ENCODE data around the gene DPM1. TPM values are rescaled to one million over a fixed set of nuclear protein-coding genes. Genes with fewer than 3 reads are reported as not detected.
A peak's percentile ranks its signal among the peaks of the same experiment; 100 is the strongest.

Gene DPM1
- total RNA-seq, 4 donors from 2014 or later, result 3.2 to 42.9 (median 38.4) TPM

- Histone ChIP-seq H3K36me3 (no peaks in the 10 kb centered on the region), H3K27ac (no peak overlapping the region), H3K4me3 (no peak overlapping the region), H3K27me3 (no peaks in the 10 kb centered on the region), H3K9me3 (no peaks in the 10 kb centered on the region), H3K4me1 (no peaks in the 10 kb centered on the region)
- in situ Hi-C loops (cut with MboI; ENCODE audit: low pct_ligation_motif_present in 1 of 4, low pct_unique_long_range_greater_than_20kb in 1 of 4, low sequenced_read_pairs in 3 of 4) (no loop called here), intact Hi-C loops (cut with DNase I; ENCODE audit: low total_unique reads) (no loop called here)
- DNase-seq, result no peak
- WGBS, 2 donors (ENCODE audit: low coverage in 1 of 2), result 85 to 86% methylated on average over 5 to 9 of the region's 9 CpGs
- TF ChIP-seq CTCF (IDR thresholded peaks at IDR 0.05), result no peak
- no peak for TF ChIP-seq EP300 (IDR thresholded peaks at IDR 0.05; ENCODE audit: low read depth)
- TF ChIP-seq POLR2A (IDR thresholded peaks at IDR 0.05), result no peak
- no peak for TF ChIP-seq POLR2AphosphoS5 (IDR thresholded peaks at IDR 0.05)
Observed at GRCh38 chr20:50968289-50968688, 10.0 kb upstream of the DPM1 start.

GRCh38 chr20:50967586-50967985, 9.3 kb upstream of the DPM1 start:
- Histone ChIP-seq H3K27ac (no peak overlapping the region), H3K4me3 (no peak overlapping the region), H3K4me1 (no peaks in the 10 kb centered on the region), H3K36me3 (no peaks in the 10 kb centered on the region), H3K9me3 (no peaks in the 10 kb centered on the region), H3K27me3 (no peaks in the 10 kb centered on the region)
- WGBS, 2 donors (ENCODE audit: low coverage in 1 of 2), result 49% methylated on average over 7 of the region's 7 CpGs; no CpG with 5 or more reads in 1 of the 2 donors
- intact Hi-C loops (cut with DNase I; ENCODE audit: low total_unique reads) (no loop called here), in situ Hi-C loops (cut with MboI; ENCODE audit: low pct_ligation_motif_present in 1 of 4, low pct_unique_long_range_greater_than_20kb in 1 of 4, low sequenced_read_pairs in 3 of 4) (no loop called here)
- TF ChIP-seq POLR2AphosphoS5 (IDR thresholded peaks at IDR 0.05) (no peak), EP300 (IDR thresholded peaks at IDR 0.05; ENCODE audit: low read depth) (no peak), POLR2A (IDR thresholded peaks at IDR 0.05) (no peak), CTCF (IDR thresholded peaks at IDR 0.05) (no peak)
- DNase-seq, result no peak

- no peaks in the 10 kb centered on the region for H3K27me3 ChIP-seq
- intact Hi-C loops (cut with DNase I; ENCODE audit: low total_unique reads), result no loop called here
- no peaks in the 10 kb centered on the region for H3K9me3 ChIP-seq
- TF ChIP-seq POLR2AphosphoS5 (IDR thresholded peaks at IDR 0.05) (no peak), CTCF (IDR thresholded peaks at IDR 0.05) (no peak), POLR2A (IDR thresholded peaks at IDR 0.05) (no peak), EP300 (IDR thresholded peaks at IDR 0.05; ENCODE audit: low read depth) (no peak)
- peak overlapping the region in 3 of 4 donors; percentile 83 to 93 (median 90) for H3K27ac ChIP-seq
- H3K36me3 ChIP-seq, result no peaks in the 10 kb centered on the region
- in situ Hi-C loops (cut with MboI; ENCODE audit: low pct_ligation_motif_present in 1 of 4, low pct_unique_long_range_greater_than_20kb in 1 of 4, low sequenced_read_pairs in 3 of 4), result no loop called here
- peaks cover 10 to 39% (median 28%) of the 10 kb centered on the region in 4 donors for H3K4me1 ChIP-seq
- no peak for DNase-seq
- 79 to 89% methylated on average over 1 to 25 of the region's 25 CpGs for WGBS, 2 donors (ENCODE audit: low coverage in 1 of 2)
- peak overlapping the region; percentile 60 to 92 (median 82) for H3K4me3 ChIP-seq
Observed at GRCh38 chr20:50959543-50960126, 1.3 kb upstream of the DPM1 start.

GRCh38 chr20:50958615-50959542, 547 bp upstream of the DPM1 start, which contains the start of gene MOCS3:
MOCS3 (plus strand) TSS chr20:50958818; CDS start chr20:50958843, 25 bp downstream.
- peak; percentile 87 for DNase-seq
- H3K27ac ChIP-seq, result peak within 1 kb of the TSS; percentile 83 to 93 (median 90)
- intact Hi-C loops (cut with DNase I; ENCODE audit: low total_unique reads) (no loop called here), in situ Hi-C loops (cut with MboI; ENCODE audit: low pct_ligation_motif_present in 1 of 4, low pct_unique_long_range_greater_than_20kb in 1 of 4, low sequenced_read_pairs in 3 of 4) (no loop called here)
- WGBS, 2 donors (ENCODE audit: low coverage in 1 of 2), result 0 to 3% methylated on average over 8 to 45 of the region's 67 CpGs
- peaks cover 0 to 5% (median 2%) of the 10 kb centered on the region in 4 donors for H3K36me3 ChIP-seq
- TF ChIP-seq POLR2A (IDR thresholded peaks at IDR 0.05), result peak; percentile 5
- TF ChIP-seq CTCF (IDR thresholded peaks at IDR 0.05), result peak in 1 of 5 experiments; percentile 7
- no peak for TF ChIP-seq EP300 (IDR thresholded peaks at IDR 0.05; ENCODE audit: low read depth)
- TF ChIP-seq POLR2AphosphoS5 (IDR thresholded peaks at IDR 0.05), result peak in 1 of 3 donors; percentile 4
- no peaks in the 10 kb centered on the region for H3K27me3 ChIP-seq
- peaks cover 10 to 39% (median 28%) of the 10 kb centered on the region in 4 donors for H3K4me1 ChIP-seq
- H3K4me3 ChIP-seq, result peak within 1 kb of the TSS; percentile 60 to 92 (median 82)
- H3K9me3 ChIP-seq, result no peaks in the 10 kb centered on the region
